DND-41 (cell line): ENCODE data around the gene PDE3B.

Source experiments
- CTCF ChIP-seq: IDR thresholded peaks from 2 replicates; pipeline ENCODE4 v1.5.1; 2012; ENCODE audit warnings: borderline replicate concordance, low read length, moderate library complexity, mild to moderate bottlenecking; ENCODE audit not compliant: poor library complexity, severe bottlenecking; ENCODE audit errors: extremely low read depth
- EZH2 ChIP-seq: IDR thresholded peaks from 3 replicates; pipeline ENCODE4 v1.6.1; 2012; ENCODE audit warnings: borderline replicate concordance, low read depth, mild to moderate bottlenecking, moderate library complexity, low read length, inconsistent platforms; ENCODE audit not compliant: severe bottlenecking

- TF ChIP-seq CTCF (no peak), EZH2 (no peak)
Observed at GRCh38 chr11:14858404-14858803, 214.8 kb downstream of the PDE3B start.
